ENCODE data around the gene RBM45. TPM values are rescaled to one million over a fixed set of nuclear protein-coding genes. Genes with fewer than 3 reads are reported as not detected.

Gene RBM45
- total and polyA plus RNA-seq, 12 donors, result 5.2 to 27.8 (median 12.3) TPM

GRCh38 chr2:178177066-178177679 lies 64.9 kb downstream of the RBM45 start:
- intact Hi-C loops (cut with DNase I), result no loop called here
- H3K27me3 ChIP-seq, result no peaks in the 10 kb centered on the region
- no peak overlapping the region for H3K27ac ChIP-seq
- H3K9me3 ChIP-seq (replicated peaks in 1 of 3), result no peaks in the 10 kb centered on the region
- no peaks in the 10 kb centered on the region for H3K4me1 ChIP-seq (replicated peaks in 1 of 2)
- 71 to 79% (median 74%) methylated on average over 1 of the region's 1 CpG for WGBS, 4 donors
- no peak overlapping the region for H3K4me3 ChIP-seq
- H3K36me3 ChIP-seq (replicated peaks in 1 of 2), result no peaks in the 10 kb centered on the region
- DNase-seq, result no peak
- TF ChIP-seq POLR2A (IDR thresholded peaks at IDR 0.05) (no peak), CTCF (IDR thresholded peaks at IDR 0.05) (no peak)

Small RNA genes within 50 kb of the gene (small RNA-seq; reads per million reads assigned to genes)
- 0 reads per million in 2 donors for gene AC011998.1
- 0 reads per million in 2 donors for gene RNU5E-9P

Other genes starting within 250 kb of the RBM45 start
- 1 to 10 TPM in 2 of 9 donors, under 1 TPM in 7; 0.26 to 2.9 (median 0.60) TPM for gene PDE11A, start 39.7 kb upstream of the RBM45 start, total RNA-seq
- under 1 TPM; 0.26 to 0.80 (median 0.40) TPM for gene PDE11A, start 39.7 kb upstream of the RBM45 start, polyA plus RNA-seq
- 10 to 100 TPM in 1 of 9 donors, 1 to 10 TPM in 2, under 1 TPM in 5, not detected in 1; 0.16 to 12.0 (median 0.53) TPM for gene OSBPL6, start 82.1 kb downstream of the RBM45 start, total RNA-seq
- gene OSBPL6, start 82.1 kb downstream of the RBM45 start, polyA plus RNA-seq, result 1 to 10 TPM in 2 of 3 donors, under 1 TPM in 1; 0.98 to 5.1 (median 1.2) TPM

All from adrenal gland (tissue), 12 donors.